Stimulated activated CD4-positive, alpha-beta T cell treated with anti-CD3 and anti-CD28 coated beads, Interleukin-4, amount 100 ng/mL, for 24 hours (primary cell): ENCODE measurements around the gene SKAP1.
"Not testable (repeated sequence)": the region's sequence is repeated elsewhere in the genome, so short reads cannot be mapped to it uniquely, and the experiment has no call there.

Experiments
- DNase-seq: peaks from one replicate; pipeline ENCODE4 v3.0.0-alpha.2; 2020

The SKAP1 gene

DNA sequence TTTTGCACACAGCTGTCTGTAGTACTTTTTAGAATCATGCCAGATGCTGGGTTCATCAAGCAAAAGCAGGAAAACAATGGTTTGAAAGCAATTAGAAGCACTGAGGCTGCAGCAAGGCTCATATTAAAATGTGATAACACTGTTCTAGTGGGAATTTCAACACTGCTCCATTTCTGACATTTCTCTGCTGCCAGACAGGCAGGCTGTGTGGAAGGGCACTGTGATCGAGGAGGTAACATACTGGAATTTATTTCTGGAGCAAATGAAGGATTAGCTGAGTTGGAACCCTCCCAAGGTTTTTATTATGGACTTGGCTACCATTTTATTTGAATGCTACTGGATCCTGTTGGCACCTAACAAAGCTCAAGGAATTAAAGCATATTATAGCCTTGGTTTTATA is 66.9 kb downstream of the SKAP1 start:
- DNase-seq = no peak

DNA sequence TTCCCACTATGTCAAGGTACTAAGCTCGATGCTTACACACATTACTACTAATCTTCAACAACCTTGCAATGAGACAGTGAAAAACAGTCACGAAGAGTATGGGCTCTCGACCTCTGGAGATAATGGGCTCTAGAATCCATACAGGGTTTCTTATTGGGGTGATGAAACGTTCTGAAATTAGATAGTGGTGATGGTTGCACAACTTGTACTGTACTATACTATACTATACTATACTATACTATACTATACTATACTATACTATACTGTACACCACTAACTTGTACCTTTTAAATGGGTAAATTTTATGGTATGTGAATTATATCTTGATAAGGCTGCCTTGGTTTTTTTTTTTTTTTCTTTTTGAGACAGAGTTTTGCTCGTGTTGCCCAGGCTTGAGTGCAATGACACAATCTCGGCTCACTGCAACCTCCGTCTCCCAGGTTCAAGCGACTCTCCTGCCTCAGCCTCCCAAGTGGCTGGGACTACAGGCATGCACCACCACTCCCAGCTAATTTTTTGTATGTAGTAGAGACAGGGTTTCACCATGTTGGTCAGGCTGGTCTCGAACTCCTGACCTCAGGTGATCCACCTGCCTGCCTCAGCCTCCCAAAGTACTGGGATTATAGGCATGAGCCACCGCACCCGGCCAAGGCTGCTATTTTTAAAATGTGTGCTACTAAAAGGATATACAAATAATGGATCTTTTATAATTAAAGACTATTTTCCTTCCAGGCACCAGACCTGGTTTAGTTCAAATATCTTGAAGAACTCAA is 69.0 kb downstream of the SKAP1 start:
- not testable (repeated sequence) for DNase-seq

DNA sequence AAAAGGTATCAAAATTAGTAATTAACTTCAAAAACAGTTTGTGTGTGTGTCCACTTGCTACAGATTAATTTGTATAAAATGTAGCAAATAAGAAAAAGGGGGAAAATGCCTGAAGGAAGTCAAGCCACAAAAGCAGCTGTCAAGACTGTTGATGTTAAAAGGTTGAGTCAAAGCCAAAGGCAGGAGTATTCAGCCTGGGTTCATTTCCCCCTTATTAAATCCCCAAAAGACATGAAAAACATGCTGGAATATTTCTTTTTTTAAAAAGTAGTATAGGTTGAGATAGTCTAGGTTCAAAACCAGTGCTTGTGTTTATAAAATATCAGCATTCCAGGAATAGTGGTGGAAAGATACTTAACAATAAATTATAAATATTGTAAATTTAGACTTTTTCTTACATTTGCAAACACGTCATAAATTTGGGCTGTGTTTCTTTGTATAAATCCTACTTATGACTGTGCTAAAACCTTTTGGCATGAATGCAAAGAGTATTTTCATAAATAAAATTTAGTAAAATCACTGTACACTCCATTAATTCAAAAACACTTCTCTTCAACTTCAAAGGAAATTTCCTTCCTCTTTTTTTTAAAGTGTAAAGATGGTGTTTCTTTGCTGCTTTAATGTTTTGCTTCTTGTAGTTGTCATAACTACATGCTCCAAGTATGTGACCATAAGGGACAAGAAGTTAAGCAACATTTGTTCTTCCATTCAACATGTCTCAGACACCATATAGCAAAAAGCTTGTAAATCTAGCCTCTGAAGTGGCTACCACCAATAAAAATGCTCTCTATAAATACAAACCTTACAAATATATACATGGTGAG is 72.0 kb downstream of the SKAP1 start:
- DNase-seq = no peak

DNA sequence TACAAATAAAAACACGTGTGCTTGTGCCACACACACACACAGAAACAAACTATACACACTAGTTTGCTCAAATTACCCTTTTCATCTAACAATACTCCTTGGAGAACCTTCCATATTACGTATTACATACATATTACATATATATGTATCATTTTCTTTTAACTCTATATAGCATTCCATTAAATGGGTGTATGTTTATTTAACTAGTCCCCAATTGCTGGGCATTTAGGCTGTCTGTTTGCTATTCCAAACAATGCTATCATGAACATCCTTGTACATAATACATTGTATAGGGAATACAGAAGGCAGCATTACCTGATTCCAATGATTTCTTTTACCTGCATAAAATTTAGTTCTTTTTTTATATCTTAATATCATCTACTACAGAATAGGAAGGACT is 73.1 kb downstream of the SKAP1 start:
- no peak for DNase-seq

DNA sequence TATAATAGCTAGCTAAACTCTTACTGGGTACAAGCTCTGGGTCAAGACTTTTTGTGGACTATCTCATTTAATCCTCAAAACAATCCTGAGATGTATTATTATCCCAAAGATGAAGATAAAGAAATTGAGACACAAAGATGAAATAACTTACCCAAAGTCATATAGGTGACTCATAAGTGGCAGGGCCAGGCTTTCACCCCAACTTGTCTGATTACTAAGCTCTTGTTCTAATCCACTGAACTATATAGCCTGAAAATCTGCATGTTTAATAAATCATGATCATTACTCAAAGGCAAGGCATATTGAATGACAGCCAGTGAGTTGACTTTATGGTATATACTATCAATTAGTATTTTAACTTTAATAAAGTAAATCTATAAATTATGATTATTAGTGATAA is 77.4 kb downstream of the SKAP1 start:
- peak; percentile 14 for DNase-seq

DNA sequence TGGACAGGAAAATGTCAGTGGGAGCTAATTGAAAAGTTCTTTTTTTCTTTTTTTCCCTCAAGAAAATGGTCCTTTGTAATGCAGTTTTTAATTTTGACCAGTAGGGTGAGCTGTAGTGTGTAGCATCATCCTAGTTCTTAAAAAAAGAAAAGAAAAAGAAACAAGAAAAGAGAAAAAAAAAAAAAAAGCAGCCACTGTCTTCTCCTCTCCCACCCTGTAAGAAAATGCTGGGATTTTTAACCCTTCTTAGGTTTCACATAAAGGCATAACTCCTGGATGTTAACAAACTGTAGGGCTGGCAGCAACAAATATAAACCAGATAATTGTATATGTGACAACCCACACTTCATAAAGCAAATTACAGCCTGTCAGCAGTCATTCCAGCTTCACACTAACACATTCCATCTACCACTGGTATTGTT is 78.1 kb downstream of the SKAP1 start:
- no peak for DNase-seq

DNA sequence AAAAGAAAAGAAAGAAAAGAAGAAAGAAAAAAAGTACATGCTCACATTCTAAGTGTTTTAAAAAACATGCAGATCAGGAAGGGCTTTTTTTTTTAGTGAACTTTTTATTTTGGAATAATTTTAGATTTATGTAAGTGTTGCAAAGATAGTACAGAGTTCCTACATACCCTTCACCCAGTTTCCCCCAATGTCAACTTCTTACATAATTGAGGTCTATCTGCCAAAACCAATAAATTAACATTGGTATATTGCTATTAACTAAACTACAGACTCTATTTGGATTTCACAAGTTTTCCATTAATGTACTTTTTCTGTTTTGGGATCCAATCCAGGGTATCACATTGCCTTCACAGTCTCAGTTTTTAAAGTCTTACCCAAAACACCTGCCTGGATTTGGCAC is 81.7 kb downstream of the SKAP1 start:
- DNase-seq = no peak

DNA sequence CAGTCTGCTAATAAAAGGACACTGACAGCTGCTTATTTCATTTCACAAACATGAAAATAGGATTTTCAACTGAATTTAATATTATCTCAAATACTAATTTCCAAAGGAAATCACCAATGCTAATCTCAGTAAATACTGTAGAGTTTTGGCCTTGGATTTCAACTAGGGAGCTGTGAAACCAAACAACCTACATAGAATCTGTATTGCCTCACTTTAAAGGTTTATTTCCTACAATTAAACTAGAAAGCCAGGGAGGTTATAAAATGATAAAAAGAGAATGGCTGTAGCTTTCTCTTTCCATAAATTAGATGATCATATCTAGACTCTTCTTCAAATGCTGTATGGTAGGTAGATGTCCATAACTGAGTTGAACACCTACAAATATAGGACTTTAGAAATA is 82.8 kb downstream of the SKAP1 start:
- DNase-seq = no peak

DNA sequence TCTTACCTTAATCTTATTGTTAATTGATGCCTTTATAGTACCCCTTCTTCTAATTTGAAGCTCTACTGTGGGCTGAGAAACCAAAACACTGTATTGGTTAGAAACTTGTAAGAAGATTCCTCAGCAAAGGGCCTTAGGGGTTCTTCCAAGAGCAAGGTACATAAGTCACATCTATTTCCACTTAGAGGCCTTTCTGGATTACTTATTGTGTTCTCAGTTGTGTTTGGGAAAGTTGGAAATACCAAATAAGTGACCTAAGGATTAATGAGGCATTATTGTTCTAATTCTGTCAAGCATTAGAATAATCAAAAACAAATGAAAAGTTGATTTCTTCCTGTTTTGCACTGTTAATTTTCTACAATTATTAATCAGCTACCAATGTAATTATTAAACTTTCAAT is 85.8 kb downstream of the SKAP1 start:
- no peak for DNase-seq

DNA sequence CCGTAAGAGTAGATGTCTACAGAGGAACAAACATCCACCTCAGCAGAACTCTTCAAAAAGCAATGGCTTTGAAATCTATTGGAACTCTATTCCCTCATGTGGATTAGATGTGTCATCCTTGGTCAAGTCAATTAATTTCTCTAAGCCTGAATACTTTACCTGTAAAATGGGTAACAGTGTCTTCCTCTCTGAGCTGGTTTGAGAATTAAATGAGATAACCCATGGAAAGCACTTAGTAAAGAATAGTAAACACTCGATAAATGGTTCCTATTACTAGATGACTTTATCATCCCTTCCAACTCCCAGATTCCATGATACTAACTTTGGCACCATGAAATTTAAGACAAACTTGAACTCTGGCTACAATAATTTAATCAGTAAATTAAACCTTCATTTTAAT is 89.1 kb downstream of the SKAP1 start:
- no peak for DNase-seq

DNA sequence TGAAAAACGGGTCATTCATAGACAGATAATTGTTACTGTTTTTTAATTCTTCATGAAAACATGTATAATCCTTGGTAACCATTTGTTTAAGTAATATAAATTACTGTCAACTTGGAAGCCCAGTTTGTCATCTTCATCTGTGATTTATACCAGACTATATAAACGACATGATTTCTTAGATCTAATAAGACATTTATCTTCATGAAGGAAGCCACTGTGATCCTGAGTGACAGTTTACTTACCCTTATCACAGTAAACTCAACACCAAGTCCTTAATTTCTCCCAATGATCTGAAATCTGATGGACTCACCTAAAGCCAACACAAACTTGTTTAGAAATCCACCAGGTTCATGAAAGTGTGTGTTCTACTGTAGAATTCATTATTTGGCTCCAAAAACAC is 91.3 kb downstream of the SKAP1 start:
- no peak for DNase-seq

DNA sequence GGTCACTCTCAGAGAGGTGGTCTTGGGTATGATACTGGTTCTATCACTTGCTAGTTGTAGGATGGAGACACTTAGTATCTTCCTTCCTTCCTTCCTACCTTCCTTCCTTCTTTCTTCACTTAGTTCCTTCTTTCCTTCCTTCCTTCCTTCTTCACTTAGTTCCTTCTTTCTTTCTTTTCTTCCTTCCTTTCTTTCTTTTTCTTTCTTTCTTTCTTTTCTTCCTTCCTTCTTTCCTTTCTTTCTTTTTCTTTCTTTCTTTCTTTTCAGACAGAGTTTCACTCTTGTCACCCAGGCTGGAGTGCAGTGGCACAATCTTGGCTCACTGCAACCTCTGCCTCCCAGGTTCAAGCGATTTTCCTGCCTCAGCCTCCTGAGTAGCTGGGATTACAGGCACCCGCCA is 92.1 kb downstream of the SKAP1 start:
- not testable (repeated sequence) for DNase-seq

DNA sequence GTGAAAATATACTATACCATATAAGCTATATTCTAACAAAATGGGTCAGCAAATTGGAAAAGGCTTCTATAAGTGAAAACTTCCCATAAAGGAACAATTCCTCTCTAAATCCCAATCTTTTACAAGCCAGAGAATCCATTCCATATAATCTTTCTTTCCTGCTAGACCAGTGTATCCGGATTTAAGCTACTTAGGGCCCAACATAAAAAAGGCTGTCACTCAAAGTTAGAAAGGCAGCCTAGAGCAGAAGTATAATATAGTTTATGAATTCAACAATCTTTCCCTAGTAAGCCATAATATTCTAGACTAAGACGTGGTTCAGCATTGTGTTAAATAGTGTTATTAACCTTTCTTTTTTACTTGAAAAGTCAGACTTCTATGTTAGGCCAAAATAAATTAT is 93.0 kb downstream of the SKAP1 start:
- no peak for DNase-seq

DNA sequence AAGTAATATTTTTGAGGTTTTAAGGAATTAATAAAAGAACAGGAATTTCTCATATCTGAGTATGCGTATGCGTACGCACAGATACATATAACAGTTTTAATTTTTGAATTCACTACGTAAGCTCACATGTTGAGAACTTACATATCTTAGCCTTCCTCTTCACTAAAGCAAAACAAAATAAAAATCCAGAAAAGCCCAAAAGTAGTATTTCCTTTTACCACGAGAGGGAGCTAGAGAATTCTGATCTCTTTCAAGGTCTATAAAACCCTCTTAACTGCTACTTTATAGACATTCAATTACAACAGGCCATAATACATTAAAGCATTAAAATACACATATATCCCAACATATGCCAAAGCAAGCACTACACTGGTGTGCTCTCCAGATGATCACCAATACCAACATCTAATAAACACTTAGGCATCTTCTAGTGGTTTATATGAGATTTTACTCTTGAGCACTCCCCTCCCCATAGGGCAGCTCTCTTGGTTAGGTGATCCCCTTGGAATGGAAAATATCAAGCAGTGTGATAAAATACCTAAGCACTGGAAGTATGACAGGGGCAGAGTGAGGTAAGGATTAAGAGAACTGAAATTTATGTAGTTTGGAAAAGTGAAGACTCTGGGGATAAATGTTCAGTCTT is 94.0 kb downstream of the SKAP1 start:
- no peak for DNase-seq

DNA sequence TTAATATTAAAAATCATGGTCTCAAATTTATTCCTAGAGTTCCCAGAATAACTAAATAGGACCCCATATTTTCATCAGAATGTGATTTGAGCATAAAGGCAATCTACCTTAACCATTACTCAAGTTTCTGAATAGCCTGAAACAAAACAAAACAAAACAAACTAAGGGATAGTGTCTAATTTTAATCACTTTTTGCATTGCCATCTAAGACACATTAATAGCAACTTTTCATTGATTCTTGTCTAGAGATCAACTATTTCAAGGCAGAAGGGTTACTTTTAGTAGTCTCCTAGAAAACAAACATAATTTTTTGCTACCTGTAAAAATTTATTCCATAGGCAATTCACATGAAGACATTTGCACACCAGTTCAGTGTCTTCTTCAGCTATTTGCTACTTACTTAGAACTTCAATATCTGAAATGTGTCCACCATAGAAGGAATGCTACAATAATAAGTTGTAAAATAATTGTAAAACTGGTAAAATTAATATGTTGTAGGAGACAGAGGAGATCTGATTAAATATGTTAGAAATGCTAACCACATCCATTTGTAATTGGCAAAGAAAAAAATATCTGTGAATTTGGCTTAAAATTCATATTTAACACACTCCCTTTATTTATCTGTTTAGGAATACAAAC is 94.7 kb downstream of the SKAP1 start:
- no peak for DNase-seq

DNA sequence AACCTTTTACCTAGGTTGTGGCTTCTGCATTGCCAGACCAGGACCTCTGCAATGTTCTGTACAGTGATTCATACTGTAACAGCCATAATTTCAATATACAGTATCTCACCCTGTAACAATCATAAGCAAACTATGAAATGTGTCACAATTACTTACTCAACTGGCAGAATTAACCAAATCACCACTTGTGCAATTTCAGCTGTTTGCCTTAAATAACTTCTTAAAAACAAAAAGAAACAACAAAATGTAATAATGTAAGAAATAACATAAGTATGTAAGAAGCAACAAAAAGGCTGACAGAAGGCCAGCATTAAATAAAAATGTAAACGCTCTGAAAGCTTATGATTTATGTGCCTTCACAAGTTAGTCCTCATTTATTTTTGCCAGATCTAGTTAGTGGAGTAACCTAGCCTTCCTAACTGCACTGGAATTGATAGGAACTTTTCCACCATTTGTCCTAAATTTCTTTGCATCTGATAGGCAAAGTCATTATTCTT is 96.9 kb downstream of the SKAP1 start:
- DNase-seq = no peak

DNA sequence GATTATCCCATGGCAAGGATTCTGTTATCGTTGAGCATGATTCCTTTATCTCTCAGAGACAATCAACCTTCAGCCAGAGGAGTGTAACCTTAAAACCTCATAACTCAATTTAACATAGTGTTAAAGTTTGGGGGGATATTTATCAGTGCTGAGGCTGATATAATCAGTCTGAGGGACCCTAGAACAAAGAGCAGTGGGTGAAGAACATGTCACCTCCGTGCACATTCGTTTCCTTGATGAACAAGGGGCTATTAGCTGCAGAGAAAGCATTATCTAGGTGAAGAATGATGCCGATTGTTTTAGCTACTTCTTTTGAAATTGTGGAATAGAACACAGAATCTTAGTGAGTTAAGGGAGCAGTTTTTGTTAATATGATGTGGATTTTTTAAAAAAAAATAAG is 99.1 kb downstream of the SKAP1 start:
- no peak for DNase-seq

DNA sequence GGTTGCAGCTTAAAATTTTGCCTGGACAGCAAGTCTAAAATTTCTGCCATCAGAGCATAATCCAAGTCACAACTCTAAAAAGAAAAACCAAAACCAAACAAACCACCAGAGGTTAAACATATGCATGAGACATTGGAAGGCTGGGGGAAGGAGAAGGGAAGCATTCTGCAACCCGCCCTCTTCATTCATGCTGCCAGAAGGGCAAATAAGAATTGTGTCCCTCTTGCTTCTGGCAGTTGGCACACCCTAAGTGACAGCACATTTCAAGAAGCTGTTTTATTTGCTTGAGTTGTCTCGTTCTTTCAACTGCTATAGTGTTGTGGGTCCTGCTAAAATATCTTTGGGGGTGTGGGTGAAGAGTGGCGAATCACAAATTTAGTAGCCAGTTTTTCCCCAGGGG is 99.6 kb downstream of the SKAP1 start:
- no peak for DNase-seq

DNA sequence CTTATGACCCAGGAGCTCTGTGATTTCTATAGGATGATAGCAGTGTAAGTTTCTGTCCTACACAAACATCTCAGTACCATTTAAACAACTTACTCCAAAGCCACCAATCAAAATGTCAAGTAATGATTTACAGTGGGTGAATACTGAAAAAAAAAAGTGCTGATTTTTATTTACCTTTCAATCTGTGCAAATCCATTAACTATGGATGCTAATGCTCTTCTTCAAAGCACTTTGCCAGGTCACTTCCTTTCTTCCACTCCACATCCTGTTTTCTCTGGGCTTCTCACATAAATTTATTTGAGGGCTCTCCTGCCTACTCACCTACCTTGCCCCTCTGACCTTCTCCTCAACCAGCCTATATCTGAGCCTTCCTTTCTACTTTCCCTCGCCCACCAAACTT is 101.6 kb downstream of the SKAP1 start:
- DNase-seq = no peak

DNA sequence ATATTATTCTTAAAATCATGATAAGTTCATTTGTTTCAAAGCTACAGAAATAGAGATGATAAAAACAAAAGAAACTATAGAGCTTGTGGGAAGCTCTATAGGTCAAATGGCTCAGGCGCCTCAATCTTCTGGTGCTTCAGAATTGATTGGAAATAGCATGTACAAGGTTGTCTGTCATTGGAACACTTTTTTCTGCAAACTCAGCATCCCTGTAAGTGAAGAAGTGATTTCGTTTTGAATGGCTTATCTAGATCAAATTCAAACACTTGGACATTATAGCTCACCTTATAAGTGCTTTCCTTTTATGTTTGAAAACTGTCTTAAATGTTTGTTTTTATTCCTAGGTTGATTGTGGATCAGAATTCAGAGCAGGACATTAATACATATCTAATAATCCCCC is 103.7 kb downstream of the SKAP1 start:
- no peak for DNase-seq

DNA sequence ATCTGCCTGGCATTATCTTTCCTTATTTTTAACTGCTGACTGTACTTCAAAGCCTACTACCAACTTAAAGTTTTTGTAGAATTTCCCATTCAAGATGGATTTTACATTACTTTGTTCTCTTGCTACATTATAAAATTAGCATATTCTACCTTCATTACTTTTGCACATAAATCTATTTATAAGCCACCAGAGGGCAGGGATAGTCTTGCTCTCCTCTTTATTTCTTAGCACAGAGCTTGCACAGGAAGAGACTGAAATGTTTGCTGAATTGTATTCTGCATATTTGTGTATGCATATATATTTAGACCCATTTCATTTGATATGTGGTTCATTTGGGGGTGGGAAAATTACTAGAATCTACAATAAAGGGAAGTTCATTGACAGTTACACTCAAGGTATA is 108.0 kb downstream of the SKAP1 start:
- no peak for DNase-seq

DNA sequence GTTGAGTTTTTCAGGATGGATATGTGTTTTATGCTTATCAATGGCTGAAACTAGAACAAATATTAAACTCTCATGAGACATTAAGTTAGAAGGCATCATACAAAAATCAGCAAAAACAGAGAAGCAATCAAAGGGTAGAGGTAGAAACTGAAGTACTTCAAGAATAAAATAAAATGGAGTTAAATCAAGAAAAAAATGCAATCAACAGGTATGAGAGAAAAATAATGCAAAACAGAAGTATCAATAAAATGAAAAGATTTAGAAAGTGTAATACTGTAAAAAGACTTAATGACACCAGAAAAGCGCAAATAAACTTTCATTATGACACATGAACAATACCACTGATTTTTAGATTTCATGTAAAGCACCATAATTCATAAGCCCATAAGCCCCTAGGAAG is 112.3 kb downstream of the SKAP1 start:
- DNase-seq = no peak

DNA sequence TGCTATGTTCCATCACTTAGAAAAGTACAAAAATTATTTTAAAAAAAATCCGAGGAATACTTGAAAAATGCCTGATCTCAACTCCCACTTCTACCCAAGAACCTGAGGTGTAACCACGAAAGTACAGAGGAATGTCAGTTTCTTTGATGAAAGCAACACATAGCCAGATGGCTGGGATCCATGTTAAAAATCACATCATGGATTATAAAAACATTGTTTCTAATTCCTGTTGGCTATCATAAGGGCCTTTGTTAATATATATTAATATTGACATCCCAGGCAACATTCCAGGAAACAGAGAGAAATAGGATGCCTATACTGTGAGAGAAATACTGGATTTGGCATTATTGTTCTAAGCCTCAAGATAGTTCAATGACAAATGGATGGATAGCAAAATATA is 115.3 kb downstream of the SKAP1 start:
- DNase-seq = no peak
